GM12864 (cell line): ENCODE measurements around the gene GSE1.

ENCODE experiments used
- DNase-seq: peaks from one replicate; pipeline ENCODE4 v3.0.0-alpha.2; 2011; ENCODE audit warnings: low read depth
- H3K4me3 ChIP-seq: 2 replicates; pipeline ENCODE4 v1.5.1; 2011; ENCODE audit warnings: mild to moderate bottlenecking, low read depth, low read length, control low read depth
- TF ChIP-seq, protein P1 (sequence below): IDR thresholded peaks from 2 replicates; pipeline ENCODE4 v1.5.1; 2011; ENCODE audit warnings: low read depth, mild to moderate bottlenecking, moderate library complexity, low read length, control low read depth, inconsistent platforms; ENCODE audit errors: missing control alignments

The GSE1 gene

DNA sequence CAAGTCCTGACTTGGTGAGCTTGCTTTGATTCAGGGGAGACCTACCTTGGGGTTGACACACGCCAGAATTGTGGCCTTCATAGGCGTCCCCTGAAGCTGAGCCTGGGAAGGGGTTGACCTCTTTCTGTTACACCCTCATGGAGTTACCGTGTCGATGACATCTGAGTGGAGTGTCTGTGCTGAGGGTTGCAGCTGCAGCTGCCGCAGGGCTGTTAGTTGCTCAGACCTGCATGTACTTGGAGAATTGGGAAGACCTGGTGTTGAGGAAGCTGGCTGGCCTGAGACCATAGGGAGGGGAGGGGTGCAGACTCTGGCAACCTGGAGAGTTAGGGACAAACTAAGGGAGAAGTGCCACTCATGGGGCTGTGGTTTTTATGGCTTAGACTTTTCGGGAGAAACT, 9.6 kb downstream of the GSE1 start:
- TF ChIP-seq, protein P1, sequence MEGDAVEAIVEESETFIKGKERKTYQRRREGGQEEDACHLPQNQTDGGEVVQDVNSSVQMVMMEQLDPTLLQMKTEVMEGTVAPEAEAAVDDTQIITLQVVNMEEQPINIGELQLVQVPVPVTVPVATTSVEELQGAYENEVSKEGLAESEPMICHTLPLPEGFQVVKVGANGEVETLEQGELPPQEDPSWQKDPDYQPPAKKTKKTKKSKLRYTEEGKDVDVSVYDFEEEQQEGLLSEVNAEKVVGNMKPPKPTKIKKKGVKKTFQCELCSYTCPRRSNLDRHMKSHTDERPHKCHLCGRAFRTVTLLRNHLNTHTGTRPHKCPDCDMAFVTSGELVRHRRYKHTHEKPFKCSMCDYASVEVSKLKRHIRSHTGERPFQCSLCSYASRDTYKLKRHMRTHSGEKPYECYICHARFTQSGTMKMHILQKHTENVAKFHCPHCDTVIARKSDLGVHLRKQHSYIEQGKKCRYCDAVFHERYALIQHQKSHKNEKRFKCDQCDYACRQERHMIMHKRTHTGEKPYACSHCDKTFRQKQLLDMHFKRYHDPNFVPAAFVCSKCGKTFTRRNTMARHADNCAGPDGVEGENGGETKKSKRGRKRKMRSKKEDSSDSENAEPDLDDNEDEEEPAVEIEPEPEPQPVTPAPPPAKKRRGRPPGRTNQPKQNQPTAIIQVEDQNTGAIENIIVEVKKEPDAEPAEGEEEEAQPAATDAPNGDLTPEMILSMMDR = no peak
- no peak for DNase-seq
- H3K4me3 ChIP-seq = no peak overlapping the region

DNA sequence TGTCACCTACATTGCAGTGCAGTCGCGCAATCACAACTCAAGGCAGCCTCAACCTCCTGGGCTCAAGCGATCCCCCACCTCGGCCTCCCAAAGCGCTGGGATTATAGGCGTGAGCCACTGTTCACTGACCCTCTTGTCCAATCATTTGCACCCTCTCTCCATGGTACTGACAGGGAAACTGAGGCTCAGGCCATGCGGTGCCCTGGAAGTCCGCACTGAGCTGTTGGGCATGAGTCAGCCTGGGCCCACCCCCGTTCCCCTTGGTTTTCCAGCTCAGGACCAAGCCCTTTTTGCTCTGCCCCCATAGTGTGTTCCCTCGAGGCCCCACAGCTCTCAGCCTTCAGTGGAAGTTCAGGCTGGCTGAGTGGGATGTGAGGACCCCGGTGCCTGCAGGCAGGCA, 10.1 kb downstream of the GSE1 start:
- no peak overlapping the region for H3K4me3 ChIP-seq

DNA sequence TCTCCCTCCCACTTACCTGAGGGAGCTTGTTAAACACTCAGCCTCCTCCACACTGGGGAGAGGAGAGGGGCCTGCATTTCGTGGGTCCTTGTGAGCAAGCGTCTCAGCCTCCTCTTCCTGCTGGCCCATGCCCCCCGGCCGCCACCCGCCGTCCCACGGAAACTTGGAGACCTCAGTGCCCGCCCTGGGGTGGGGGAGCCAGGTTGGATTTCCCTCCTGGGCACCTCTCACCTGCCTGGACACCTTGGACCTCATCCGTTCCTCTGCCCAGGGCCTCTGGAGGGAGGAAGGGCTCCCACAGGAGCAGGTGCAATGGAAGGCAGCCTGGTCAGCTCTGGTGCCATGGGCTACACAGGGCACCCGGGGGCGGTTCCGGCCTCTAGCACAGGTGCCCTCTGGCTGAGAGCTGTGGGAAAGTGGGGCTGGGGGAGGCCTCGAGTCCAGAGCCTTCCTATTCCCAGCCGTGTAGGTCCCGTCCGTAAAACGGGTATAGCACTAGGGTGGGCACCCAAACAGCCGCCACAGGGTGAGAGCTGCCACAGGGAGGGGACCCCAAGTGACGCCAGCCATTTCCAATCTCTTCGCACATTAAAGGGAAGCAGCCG, 11.0 kb downstream of the GSE1 start:
- no peak for DNase-seq
- TF ChIP-seq, protein P1 = no peak
- no peak overlapping the region for H3K4me3 ChIP-seq

More for the DNA sequence above, 10.1 kb downstream of the GSE1 start:
- DNase-seq = no peak
- TF ChIP-seq, protein P1 = no peak

DNA sequence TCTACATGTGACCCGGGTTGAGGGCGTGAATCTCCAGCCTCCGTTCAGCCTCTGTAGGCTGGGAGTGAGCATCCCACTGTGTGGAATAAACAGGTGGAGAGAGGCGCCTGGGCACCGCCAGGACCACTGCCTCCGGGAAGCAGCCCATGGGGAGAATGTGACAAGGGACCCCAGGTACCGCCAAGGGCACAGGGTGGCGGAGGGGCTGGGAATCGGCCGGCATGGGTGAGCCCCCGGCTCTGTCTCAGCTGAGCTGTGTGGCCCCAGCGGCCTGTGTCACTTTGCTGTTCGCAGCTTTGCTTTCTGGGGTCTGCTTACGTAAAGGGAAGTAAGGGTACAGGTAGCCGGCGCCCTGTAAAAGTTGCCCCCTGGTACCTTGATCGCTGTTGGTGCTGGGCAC, 11.5 kb downstream of the GSE1 start:
- no peak for DNase-seq
- no peak overlapping the region for H3K4me3 ChIP-seq
- TF ChIP-seq, protein P1 = no peak

DNA sequence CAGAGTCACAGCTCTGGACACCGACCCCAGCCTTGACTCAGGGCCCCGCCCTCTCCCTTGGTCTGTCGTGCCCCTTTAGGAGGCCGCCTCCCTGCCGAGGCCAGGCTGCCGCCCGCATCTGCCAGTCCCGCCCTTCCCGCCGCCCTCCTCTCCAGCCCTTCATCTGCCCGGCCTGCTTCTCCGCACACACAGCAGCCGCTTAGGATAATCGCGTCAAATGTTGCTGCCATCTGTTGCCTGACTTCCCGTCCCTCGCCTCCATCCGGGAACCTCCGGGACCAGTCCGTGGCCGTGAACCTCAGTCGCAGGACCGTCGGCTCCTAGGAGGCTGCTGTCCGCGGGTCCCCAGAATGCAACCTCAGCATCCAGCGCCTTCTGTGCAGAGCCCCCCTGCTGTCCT, 11.9 kb downstream of the GSE1 start:
- no peak overlapping the region for H3K4me3 ChIP-seq
- DNase-seq = no peak
- TF ChIP-seq, protein P1 = no peak

DNA sequence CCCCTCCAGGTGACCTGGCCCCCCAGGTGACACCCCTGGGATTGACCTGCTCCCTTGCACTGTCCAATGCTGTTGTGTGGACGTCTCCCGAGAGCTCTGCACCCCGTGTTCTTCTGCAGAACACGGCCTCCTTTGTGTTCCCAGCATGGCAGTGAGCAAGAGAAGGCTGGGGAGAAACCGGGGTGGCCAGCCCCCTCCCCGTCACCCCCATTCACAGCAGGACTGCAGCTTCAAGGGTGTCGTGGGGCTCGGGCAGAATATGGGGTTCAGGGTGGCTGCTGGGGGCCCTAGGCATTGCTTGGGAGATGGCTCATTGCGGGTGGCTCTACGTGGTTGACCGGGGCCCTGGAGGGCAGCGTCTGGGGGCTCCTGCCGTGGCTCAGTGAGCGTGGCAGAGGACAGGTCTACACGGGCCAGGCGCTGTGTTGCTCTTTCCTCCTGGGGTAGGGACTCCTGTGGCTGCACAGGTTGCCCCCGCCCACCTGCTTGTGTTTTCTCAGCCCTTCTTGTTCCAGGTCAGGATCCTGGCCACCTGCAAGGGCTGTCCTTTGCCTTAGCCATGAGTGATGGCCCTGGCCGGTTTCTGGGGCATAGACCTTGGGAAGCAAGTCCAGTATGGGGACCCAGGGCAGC, 12.5 kb downstream of the GSE1 start:
- no peak overlapping the region for H3K4me3 ChIP-seq
- TF ChIP-seq, protein P1 = no peak
- DNase-seq = no peak
